Gastroesophageal sphincter (tissue), 4 donors: ENCODE results near the gene NHEJ1. TPM values are rescaled to one million over a fixed set of nuclear protein-coding genes. Genes with fewer than 3 reads are reported as not detected.

Experiments
- ATAC-seq: fragments of 150-250 bp; one replicate; pipeline ENCODE4 v1.9.1; 2016; ENCODE audit warnings: mild to moderate bottlenecking, moderate library complexity
- H3K27ac ChIP-seq, 4 donors: fragments of 200-600 bp; sonication (generic) in 3 of 4; 1 replicate in 3 of 4; 2 replicates in 1 of 4; pipeline ENCODE4 v1.5.1; 2016 to 2019
- H3K27me3 ChIP-seq: fragments of 200-600 bp; sonication (generic); one replicate; pipeline ENCODE4 v1.5.1; 2019
- H3K36me3 ChIP-seq, 2 donors: fragments of 200-600 bp; sonication (generic); one replicate each; pipeline ENCODE4 v1.5.1; 2019; ENCODE audit warnings: control low read depth in 1 of 2
- H3K4me1 ChIP-seq, 3 donors: fragments of 200-600 bp; sonication (generic); 1 replicate in 2 of 3; 2 replicates in 1 of 3; pipeline ENCODE4 v1.5.1; 2016 to 2019; ENCODE audit warnings: control low read depth in 2 of 3
- H3K4me3 ChIP-seq, 2 donors: fragments of 200-600 bp; sonication (generic); one replicate each; pipeline ENCODE4 v1.5.1; 2019; ENCODE audit warnings: mild to moderate bottlenecking in 1 of 2, moderate library complexity in 1 of 2
- H3K9me3 ChIP-seq, 3 donors: fragments of 200-600 bp; sonication (generic); one replicate each; pipeline ENCODE4 v1.5.1; 2017 to 2019; ENCODE audit warnings: control low read depth in 2 of 3
- CTCF ChIP-seq, 4 experiments: fragments of 200-600 bp in 2 of 4; fragments of 450-650 bp in 2 of 4; sonication (generic) in 1 of 4; IDR thresholded peaks; one replicate each; pipeline ENCODE4 v1.5.1; 2017 to 2019; ENCODE audit warnings: antibody characterized with exemption in 4 of 4, mild to moderate bottlenecking in 2 of 4, moderate library complexity in 2 of 4
- EP300 ChIP-seq: sonication (generic); formaldehyde crosslinking; IDR thresholded peaks from one replicate; pipeline ENCODE4 v1.6.1; 2017; ENCODE audit warnings: antibody characterized with exemption, mild to moderate bottlenecking
- POLR2A ChIP-seq, 2 donors: fragments of 450-650 bp; IDR thresholded peaks; one replicate each; pipeline ENCODE4 v1.6.1; 2017; ENCODE audit warnings: antibody characterized with exemption in 2 of 2, mild to moderate bottlenecking in 2 of 2, moderate library complexity in 1 of 2
- POLR2AphosphoS5 ChIP-seq: sonication (generic); formaldehyde crosslinking; IDR thresholded peaks from one replicate; pipeline ENCODE4 v1.6.1; 2017; ENCODE audit warnings: antibody characterized with exemption
- WGBS, 2 donors: methylation state at CpG; one replicate each; pipeline ENCODE4 v1.1.5; 2018; ENCODE audit warnings: low coverage in 1 of 2; 5-methylcytosine and 5-hydroxymethylcytosine counted together
- total RNA-seq, 4 donors: library from RNA; depleted of rRNA; stranded (reverse); fragments of >200 nt; gene quantifications; one replicate each; pipeline ENCODE4 v1.1.0, GENCODE V29; 2016

Gene NHEJ1
- total RNA-seq, 4 donors from 2014 or later = 12.8 to 25.5 (median 17.4) TPM

GRCh38 chr2:219174801-219175200 is 14.2 kb upstream of the NHEJ1 start:
- no peak for ATAC-seq
- H3K4me1 ChIP-seq = peaks cover 0 to 54% (median 34%) of the 10 kb centered on the region in 3 donors
- no peak overlapping the region for H3K4me3 ChIP-seq
- H3K27me3 ChIP-seq = no peaks in the 10 kb centered on the region
- WGBS, 2 donors = 40 to 70% methylated on average over 1 to 4 of the region's 7 CpGs
- H3K9me3 ChIP-seq = no peaks in the 10 kb centered on the region
- peak overlapping the region in 1 of 4 donors; percentile 98 for H3K27ac ChIP-seq
- H3K36me3 ChIP-seq = peaks cover 0 to 40% of the 10 kb centered on the region in 2 donors
- TF ChIP-seq POLR2AphosphoS5 = no peak
- no peak for TF ChIP-seq POLR2A (IDR thresholded peaks at IDR 0.05)

GRCh38 chr2:219174146-219174545 is 13.5 kb upstream of the NHEJ1 start:
- H3K4me1 ChIP-seq = peaks cover 0 to 48% (median 27%) of the 10 kb centered on the region in 3 donors
- H3K4me3 ChIP-seq = no peak overlapping the region
- H3K9me3 ChIP-seq = no peaks in the 10 kb centered on the region
- ATAC-seq = no peak
- TF ChIP-seq POLR2AphosphoS5 (no peak), POLR2A (IDR thresholded peaks at IDR 0.05) (no peak), EP300 (no peak), CTCF (IDR thresholded peaks at IDR 0.05) (no peak)
- 80 to 90% methylated on average over 2 to 3 of the region's 3 CpGs for WGBS, 2 donors
- no peaks in the 10 kb centered on the region for H3K27me3 ChIP-seq
- peaks cover 0 to 36% of the 10 kb centered on the region in 2 donors for H3K36me3 ChIP-seq
- H3K27ac ChIP-seq = peak overlapping the region in 1 of 4 donors; percentile 98

GRCh38 chr2:219173176-219173575 is 12.6 kb upstream of the NHEJ1 start:
- peaks cover 0 to 41% (median 21%) of the 10 kb centered on the region in 3 donors for H3K4me1 ChIP-seq
- 86 to 93% methylated on average over 3 to 5 of the region's 6 CpGs for WGBS, 2 donors
- TF ChIP-seq POLR2A (IDR thresholded peaks at IDR 0.05) (no peak), EP300 (no peak), POLR2AphosphoS5 (no peak), CTCF (IDR thresholded peaks at IDR 0.05) (no peak)

GRCh38 chr2:219172231-219173154 is 11.9 kb upstream of the NHEJ1 start:
- Histone ChIP-seq H3K36me3 (peaks cover 0 to 36% of the 10 kb centered on the region in 2 donors), H3K9me3 (no peaks in the 10 kb centered on the region), H3K4me3 (no peak overlapping the region), H3K4me1 (peaks cover 0 to 39% (median 21%) of the 10 kb centered on the region in 3 donors), H3K27ac (peak overlapping the region; percentile 50 to 83 (median 68)), H3K27me3 (no peaks in the 10 kb centered on the region)
- no peak for ATAC-seq
- TF ChIP-seq POLR2A (IDR thresholded peaks at IDR 0.05) (no peak), EP300 (no peak), POLR2AphosphoS5 (no peak), CTCF (IDR thresholded peaks at IDR 0.05) (no peak)
- 78 to 91% methylated on average over 4 to 10 of the region's 16 CpGs for WGBS, 2 donors

More at GRCh38 chr2:219173176-219173575, 12.6 kb upstream of the NHEJ1 start:
- Histone ChIP-seq H3K36me3 (peaks cover 0 to 36% of the 10 kb centered on the region in 2 donors), H3K4me3 (no peak overlapping the region), H3K27ac (peak overlapping the region in 1 of 4 donors; percentile 61), H3K9me3 (no peaks in the 10 kb centered on the region), H3K27me3 (no peaks in the 10 kb centered on the region)
- no peak for ATAC-seq

- TF ChIP-seq CTCF (IDR thresholded peaks at IDR 0.05) (peak in 3 of 4 experiments; percentile 71 to 83 (median 77)), POLR2AphosphoS5 (peak; percentile 32), POLR2A (IDR thresholded peaks at IDR 0.05) (no peak)
Observed at GRCh38 chr2:219171231-219171651, 10.6 kb upstream of the NHEJ1 start.

More at GRCh38 chr2:219171231-219171651, 10.6 kb upstream of the NHEJ1 start:
- Histone ChIP-seq H3K4me3 (no peak overlapping the region), H3K9me3 (no peaks in the 10 kb centered on the region), H3K4me1 (peaks cover 0 to 35% (median 21%) of the 10 kb centered on the region in 3 donors), H3K27ac (peak overlapping the region; percentile 50 to 83 (median 68)), H3K27me3 (no peaks in the 10 kb centered on the region), H3K36me3 (peaks cover 0 to 36% of the 10 kb centered on the region in 2 donors)
- peak; percentile 97 for ATAC-seq
- 25 to 32% methylated on average over 3 to 5 of the region's 6 CpGs for WGBS, 2 donors
